ENCODE results near the gene PSMF1.
A peak's percentile ranks its signal among the peaks of the same experiment; 100 is the strongest.

Gene PSMF1, protein sequence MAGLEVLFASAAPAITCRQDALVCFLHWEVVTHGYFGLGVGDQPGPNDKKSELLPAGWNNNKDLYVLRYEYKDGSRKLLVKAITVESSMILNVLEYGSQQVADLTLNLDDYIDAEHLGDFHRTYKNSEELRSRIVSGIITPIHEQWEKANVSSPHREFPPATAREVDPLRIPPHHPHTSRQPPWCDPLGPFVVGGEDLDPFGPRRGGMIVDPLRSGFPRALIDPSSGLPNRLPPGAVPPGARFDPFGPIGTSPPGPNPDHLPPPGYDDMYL

DNA sequence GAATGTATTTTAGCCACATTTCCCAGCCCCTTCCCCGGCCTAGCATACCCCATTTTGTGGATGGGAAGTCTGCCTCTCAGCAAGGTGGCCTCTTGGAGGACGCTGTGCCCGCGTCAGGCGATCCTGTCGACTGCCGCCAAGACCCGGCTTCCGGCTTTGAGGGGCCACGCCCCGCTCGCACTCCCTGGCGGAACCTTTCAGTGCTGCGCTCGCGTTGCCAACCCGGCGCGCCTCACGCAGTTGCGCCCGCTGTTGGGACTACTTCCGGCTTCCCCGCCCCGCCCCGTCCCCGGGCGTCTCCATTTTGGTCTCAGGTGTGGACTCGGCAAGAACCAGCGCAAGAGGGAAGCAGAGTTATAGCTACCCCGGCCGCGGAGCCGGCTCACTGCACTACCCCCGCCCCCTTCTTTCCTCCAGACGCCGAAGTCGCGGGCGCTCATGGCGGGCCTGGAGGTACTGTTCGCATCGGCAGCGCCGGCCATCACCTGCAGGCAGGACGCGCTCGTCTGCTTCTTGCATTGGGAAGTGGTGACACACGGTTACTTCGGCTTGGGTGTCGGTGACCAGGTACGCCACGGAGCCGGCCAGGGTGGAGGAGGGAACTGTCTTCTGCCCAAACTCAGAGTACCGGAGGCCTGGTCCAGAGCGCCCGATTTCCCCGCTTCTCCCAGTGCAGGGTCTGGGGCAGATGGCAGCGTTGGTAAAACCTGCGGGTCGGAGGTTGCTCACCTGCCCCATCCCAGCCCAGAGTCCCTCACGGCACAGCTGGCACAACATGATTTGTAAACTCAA lies at the start of gene PSMF1:
Gene PSMF1, plus strand, starts transcription at position 267 of the 792 bp plus-strand sequence. Its CDS starts 172 bp downstream, at position 439.
- DNase-seq: peak; percentile 92

DNA sequence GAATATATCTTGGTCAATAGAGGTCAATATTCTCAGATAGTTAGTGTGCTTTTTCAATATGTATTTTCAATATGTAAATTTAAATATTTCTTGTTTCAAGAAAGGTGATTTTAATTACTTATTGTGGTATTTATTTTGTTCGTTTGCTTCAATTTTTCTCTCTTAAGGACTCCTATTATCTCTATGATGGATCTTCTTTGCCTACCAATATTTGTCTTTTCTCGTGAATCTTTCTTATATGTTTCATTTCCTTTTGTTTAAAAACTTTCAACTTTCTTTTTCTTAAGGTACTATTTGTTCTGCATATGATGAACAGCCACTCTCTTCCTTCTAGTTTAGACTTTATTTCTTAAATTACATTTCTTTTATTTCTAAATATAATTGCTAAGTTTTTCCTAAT lies 46.1 kb upstream of the PSMF1 start:
- no peak for DNase-seq

GRCh38 chr20:1075616-1076015 lies 42.8 kb upstream of the PSMF1 start:
- no peak for DNase-seq

- DNase-seq: no peak
These were observed 36.5 kb upstream of the PSMF1 start for GRCh38 chr20:1081891-1082290.

GRCh38 chr20:1083431-1084080 lies 34.8 kb upstream of the PSMF1 start:
- DNase-seq: no peak

GRCh38 chr20:1085492-1086276 lies 32.7 kb upstream of the PSMF1 start:
- no peak for DNase-seq

GRCh38 chr20:1086277-1087213 lies 31.9 kb upstream of the PSMF1 start:
- no peak for DNase-seq

- DNase-seq: no peak
These were observed 31.0 kb upstream of the PSMF1 start for GRCh38 chr20:1087311-1087905.

- no peak for DNase-seq
These were observed 23.7 kb upstream of the PSMF1 start for GRCh38 chr20:1094751-1095150.

- no peak for DNase-seq
These were observed 16.9 kb upstream of the PSMF1 start for GRCh38 chr20:1101533-1101932.

- DNase-seq: no peak
These were observed 16.4 kb upstream of the PSMF1 start for GRCh38 chr20:1102016-1102415.

GRCh38 chr20:1103751-1104150 lies 14.7 kb upstream of the PSMF1 start:
- DNase-seq: no peak

GRCh38 chr20:1105599-1106194 lies 12.7 kb upstream of the PSMF1 start:
- no peak for DNase-seq

DNA sequence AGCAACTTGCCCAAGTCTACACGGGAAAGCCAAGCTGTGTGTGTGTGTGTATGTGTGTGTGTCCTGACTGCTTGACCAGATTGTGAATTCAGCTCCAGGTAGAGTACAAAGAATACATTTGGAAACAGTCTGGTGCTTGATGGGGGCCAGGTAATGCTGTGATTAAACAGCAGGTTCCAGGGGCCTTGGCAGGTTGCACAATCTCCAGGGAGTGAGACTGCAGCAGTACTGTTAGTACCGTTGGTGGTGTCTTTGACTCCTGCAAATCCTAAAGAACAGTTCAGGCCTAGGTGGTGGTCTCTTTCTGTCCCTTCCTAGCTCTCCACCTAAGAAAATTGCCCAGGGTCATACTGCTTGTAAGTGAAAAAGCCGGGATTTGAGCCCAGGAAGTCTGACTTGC lies 11.2 kb upstream of the PSMF1 start:
- no peak for DNase-seq

DNA sequence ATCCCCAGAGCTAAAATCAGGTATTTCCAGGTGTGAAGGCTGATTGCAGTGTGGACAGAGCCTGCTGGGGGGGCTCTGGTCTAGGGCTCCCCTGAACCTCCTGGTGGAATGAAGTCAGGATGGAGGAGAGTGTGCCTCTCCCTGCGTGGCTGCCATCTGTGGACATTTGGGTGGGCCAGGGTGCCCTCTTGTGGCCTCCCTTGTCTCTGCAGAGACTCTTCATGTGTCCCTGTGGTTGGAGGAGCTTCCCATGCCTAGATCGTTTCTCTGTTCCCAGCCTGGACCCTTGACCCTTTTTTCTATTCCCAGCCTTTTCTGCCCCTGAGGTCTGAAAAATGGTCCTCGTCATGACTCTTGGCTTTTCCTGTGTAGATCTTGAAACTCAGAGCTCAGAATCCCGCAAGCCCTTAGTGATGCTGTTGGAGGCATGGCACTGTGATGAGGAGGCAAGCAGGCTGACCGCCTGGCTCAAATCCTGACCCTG lies 9.9 kb upstream of the PSMF1 start:
- DNase-seq: peak; percentile 47

DNA sequence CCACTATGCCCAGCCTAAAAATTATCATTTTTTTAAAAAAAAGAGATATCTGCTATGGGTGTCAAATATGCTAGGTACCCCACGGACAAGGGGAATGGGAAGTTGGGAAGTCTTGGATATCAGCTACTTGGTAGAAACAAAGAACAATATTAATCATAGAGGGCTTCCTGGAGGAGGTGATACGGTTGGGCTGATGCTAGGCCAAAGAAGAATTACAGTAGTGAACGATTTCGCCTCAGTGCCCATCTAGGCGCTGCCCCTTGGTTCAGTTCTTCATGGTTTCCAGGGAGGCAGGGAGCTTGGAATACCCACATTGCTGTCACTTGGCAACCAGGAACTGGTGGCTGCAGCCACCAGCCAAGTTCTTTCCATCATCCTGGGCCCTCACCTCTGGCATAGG lies 5.5 kb upstream of the PSMF1 start:
- no peak for DNase-seq

DNA sequence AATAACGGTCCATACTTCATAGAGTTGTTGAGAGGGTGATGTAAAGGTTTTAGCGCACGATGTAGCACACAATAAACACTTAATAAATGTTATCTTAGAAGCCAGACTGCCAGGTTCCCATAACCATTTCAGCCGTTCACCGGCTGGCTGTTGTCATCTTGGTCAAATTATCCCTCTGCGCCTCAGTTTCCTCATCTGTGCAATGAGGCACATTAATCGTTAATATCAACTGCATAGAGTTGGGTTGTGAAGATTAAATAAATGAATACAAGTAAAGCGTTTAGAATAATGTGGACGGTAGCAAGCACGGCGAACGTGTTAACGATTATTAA lies 432 bp upstream of the PSMF1 start:
- DNase-seq: no peak

- no peak for DNase-seq
These were observed 715 bp downstream of the PSMF1 start for GRCh38 chr20:1119128-1119505.

- no peak for DNase-seq
These were observed 1.1 kb downstream of the PSMF1 start for GRCh38 chr20:1119524-1119923.

GRCh38 chr20:1121429-1121828 lies 3.0 kb downstream of the PSMF1 start:
- DNase-seq: no peak

Data from CD4-positive, alpha-beta T cell treated with Interleukin-4 for 4 hours (primary cell).